ENCODE data around the gene ATG9B. TPM values are rescaled to one million over a fixed set of nuclear protein-coding genes. Genes with fewer than 3 reads are reported as not detected.

The ATG9B gene
- total and polyA plus RNA-seq, 2 of the 13 experiments (the other 11 are each of a cell fraction or from before 2014, with no cell fraction given) = 0.24 TPM; not detected in 1

GRCh38 chr7:151062399-151063211, 38.3 kb upstream of the ATG9B start (continued):
- TF ChIP-seq HOMEZ (CRISPR knock-in tag; IDR thresholded peaks at IDR 0.05; ENCODE audit: low read depth) = 0 out of 2 replicates have a peak, but pooled peaks have one; percentile 15
- TF ChIP-seq, protein P1, sequence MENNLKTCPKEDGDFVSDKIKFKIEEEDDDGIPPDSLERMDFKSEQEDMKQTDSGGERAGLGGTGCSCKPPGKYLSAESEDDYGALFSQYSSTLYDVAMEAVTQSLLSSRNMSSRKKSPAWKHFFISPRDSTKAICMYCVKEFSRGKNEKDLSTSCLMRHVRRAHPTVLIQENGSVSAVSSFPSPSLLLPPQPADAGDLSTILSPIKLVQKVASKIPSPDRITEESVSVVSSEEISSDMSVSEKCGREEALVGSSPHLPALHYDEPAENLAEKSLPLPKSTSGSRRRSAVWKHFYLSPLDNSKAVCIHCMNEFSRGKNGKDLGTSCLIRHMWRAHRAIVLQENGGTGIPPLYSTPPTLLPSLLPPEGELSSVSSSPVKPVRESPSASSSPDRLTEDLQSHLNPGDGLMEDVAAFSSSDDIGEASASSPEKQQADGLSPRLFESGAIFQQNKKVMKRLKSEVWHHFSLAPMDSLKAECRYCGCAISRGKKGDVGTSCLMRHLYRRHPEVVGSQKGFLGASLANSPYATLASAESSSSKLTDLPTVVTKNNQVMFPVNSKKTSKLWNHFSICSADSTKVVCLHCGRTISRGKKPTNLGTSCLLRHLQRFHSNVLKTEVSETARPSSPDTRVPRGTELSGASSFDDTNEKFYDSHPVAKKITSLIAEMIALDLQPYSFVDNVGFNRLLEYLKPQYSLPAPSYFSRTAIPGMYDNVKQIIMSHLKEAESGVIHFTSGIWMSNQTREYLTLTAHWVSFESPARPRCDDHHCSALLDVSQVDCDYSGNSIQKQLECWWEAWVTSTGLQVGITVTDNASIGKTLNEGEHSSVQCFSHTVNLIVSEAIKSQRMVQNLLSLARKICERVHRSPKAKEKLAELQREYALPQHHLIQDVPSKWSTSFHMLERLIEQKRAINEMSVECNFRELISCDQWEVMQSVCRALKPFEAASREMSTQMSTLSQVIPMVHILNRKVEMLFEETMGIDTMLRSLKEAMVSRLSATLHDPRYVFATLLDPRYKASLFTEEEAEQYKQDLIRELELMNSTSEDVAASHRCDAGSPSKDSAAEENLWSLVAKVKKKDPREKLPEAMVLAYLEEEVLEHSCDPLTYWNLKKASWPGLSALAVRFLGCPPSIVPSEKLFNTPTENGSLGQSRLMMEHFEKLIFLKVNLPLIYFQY (CRISPR knock-in tag; IDR thresholded peaks at IDR 0.05; ENCODE audit: borderline replicate concordance) = no peak
- no peak; the same call in 1 of the 2 replicates for TF ChIP-seq ISL2 (CRISPR knock-in tag; IDR thresholded peaks at IDR 0.05)
- 0 out of 2 replicates have a peak, but pooled peaks have one; percentile 28 for TF ChIP-seq REPIN1 (CRISPR knock-in tag; IDR thresholded peaks at IDR 0.05; ENCODE audit: borderline replicate concordance, low read depth)
- TF ChIP-seq ARNT2 (CRISPR knock-in tag; IDR thresholded peaks at IDR 0.05; ENCODE audit: low read depth) = peak; percentile 53; the same call in 1 of the 2 replicates
- 0 out of 2 replicates have a peak, but pooled peaks have one; percentile 12 for TF ChIP-seq ZNF792 (CRISPR knock-in tag; IDR thresholded peaks at IDR 0.05)
- no peak for TF ChIP-seq ZMYM2 (CRISPR knock-in tag; IDR thresholded peaks at IDR 0.05)
- no peak for TF ChIP-seq ZBTB40 (IDR thresholded peaks at IDR 0.05)
- TF ChIP-seq ZBTB40 (CRISPR knock-in tag; IDR thresholded peaks at IDR 0.05) = 0 out of 2 replicates have a peak, but pooled peaks have one; percentile 22
- TF ChIP-seq GFI1 (CRISPR knock-in tag; IDR thresholded peaks at IDR 0.05; ENCODE audit: borderline replicate concordance) = no peak
- TF ChIP-seq PAX8 (CRISPR knock-in tag; IDR thresholded peaks at IDR 0.05; ENCODE audit: borderline replicate concordance) = 0 out of 2 replicates have a peak, but pooled peaks have one; percentile 23
